Skeletal muscle tissue (tissue), 4 donors: ENCODE results near the gene NKX2-1. TPM values are rescaled to one million over a fixed set of nuclear protein-coding genes. Genes with fewer than 3 reads are reported as not detected.
A peak's percentile ranks its signal among the peaks of the same experiment; 100 is the strongest.

ENCODE experiments used
- H3K27ac ChIP-seq: one replicate; pipeline ENCODE4 v1.7.0; 2013; ENCODE audit warnings: mild to moderate bottlenecking, low read depth, low read length, inconsistent platforms
- H3K27me3 ChIP-seq, 3 donors: one replicate each; pipeline ENCODE4 v1.7.0; 2013; ENCODE audit warnings: low read length in 3 of 3; ENCODE audit not compliant: control insufficient read depth in 3 of 3, insufficient read depth in 3 of 3
- H3K36me3 ChIP-seq, 3 donors: one replicate each; pipeline ENCODE4 v1.7.0; 2013; ENCODE audit warnings: low read length in 3 of 3; ENCODE audit not compliant: control insufficient read depth in 3 of 3, insufficient read depth in 3 of 3
- H3K4me1 ChIP-seq, 3 donors: one replicate each; pipeline ENCODE4 v1.7.0; 2013; ENCODE audit warnings: low read length in 3 of 3, mild to moderate bottlenecking in 3 of 3; ENCODE audit not compliant: control insufficient read depth in 3 of 3, insufficient read depth in 3 of 3
- H3K4me3 ChIP-seq, 3 donors: one replicate each; pipeline ENCODE4 v1.7.0; 2013; ENCODE audit warnings: low read length in 3 of 3
- H3K9ac ChIP-seq, 3 donors: one replicate each; pipeline ENCODE4 v1.7.0; 2013; ENCODE audit warnings: low read length in 3 of 3, mild to moderate bottlenecking in 3 of 3, moderate library complexity in 2 of 3, low read depth in 1 of 3
- H3K9me3 ChIP-seq, 3 donors: one replicate each; pipeline ENCODE4 v1.7.0; 2013; ENCODE audit warnings: low read length in 3 of 3; ENCODE audit not compliant: control insufficient read depth in 3 of 3
- total RNA-seq: library from RNA; depleted of rRNA; stranded (reverse); fragments of >200 nt; gene quantifications from one replicate; pipeline ENCODE4 v1.2.3, GENCODE V29; 2014
- donor health status: Osteomylitis.

The NKX2-1 gene
- total RNA-seq, 1 donor from 2014 or later = not detected

GRCh38 chr14:36517242-36518030 lies 2.6 kb downstream of the NKX2-1 start:
- Histone ChIP-seq H3K27ac (no peak overlapping the region), H3K36me3 (no peaks in the 10 kb centered on the region), H3K4me1 (peaks cover 11 to 38% (median 19%) of the 10 kb centered on the region in 3 donors), H3K4me3 (peak overlapping the region in 2 of 3 donors; percentile 6 to 46), H3K9ac (no peak overlapping the region), H3K9me3 (no peaks in the 10 kb centered on the region), H3K27me3 (peaks cover 95 to 97% (median 95%) of the 10 kb centered on the region in 3 donors)

GRCh38 chr14:36516719-36517241 lies 3.3 kb downstream of the NKX2-1 start:
- peaks cover 11 to 34% (median 17%) of the 10 kb centered on the region in 3 donors for H3K4me1 ChIP-seq
- H3K9me3 ChIP-seq = no peaks in the 10 kb centered on the region
- no peak overlapping the region for H3K9ac ChIP-seq
- H3K27ac ChIP-seq = no peak overlapping the region
- H3K36me3 ChIP-seq = no peaks in the 10 kb centered on the region
- peaks cover 95 to 97% (median 95%) of the 10 kb centered on the region in 3 donors for H3K27me3 ChIP-seq
- peak overlapping the region in 1 of 3 donors; percentile 46 for H3K4me3 ChIP-seq

- H3K9ac ChIP-seq = no peak overlapping the region
- no peaks in the 10 kb centered on the region for H3K9me3 ChIP-seq
- H3K36me3 ChIP-seq = no peaks in the 10 kb centered on the region
- H3K27ac ChIP-seq = no peak overlapping the region
- H3K27me3 ChIP-seq = peaks cover 90 to 92% (median 91%) of the 10 kb centered on the region in 3 donors
- H3K4me3 ChIP-seq = no peak overlapping the region
- peaks cover 11 to 28% (median 16%) of the 10 kb centered on the region in 3 donors for H3K4me1 ChIP-seq
These were observed 3.9 kb downstream of the NKX2-1 start for GRCh38 chr14:36515896-36516718.

GRCh38 chr14:36515105-36515593 lies 4.9 kb downstream of the NKX2-1 start:
- Histone ChIP-seq H3K4me1 (peaks cover 6 to 20% (median 9%) of the 10 kb centered on the region in 3 donors), H3K9me3 (no peaks in the 10 kb centered on the region), H3K27ac (no peak overlapping the region), H3K4me3 (no peak overlapping the region), H3K36me3 (no peaks in the 10 kb centered on the region), H3K27me3 (peaks cover 91 to 93% (median 92%) of the 10 kb centered on the region in 3 donors), H3K9ac (no peak overlapping the region)

GRCh38 chr14:36514278-36515104 lies 5.5 kb downstream of the NKX2-1 start:
- Histone ChIP-seq H3K4me3 (no peak overlapping the region), H3K27me3 (peaks cover 93% of the 10 kb centered on the region in 3 donors), H3K9me3 (no peaks in the 10 kb centered on the region), H3K4me1 (peaks cover 5 to 14% (median 6%) of the 10 kb centered on the region in 3 donors), H3K27ac (no peak overlapping the region), H3K36me3 (no peaks in the 10 kb centered on the region), H3K9ac (no peak overlapping the region)

GRCh38 chr14:36513451-36514277 lies 6.4 kb downstream of the NKX2-1 start:
- Histone ChIP-seq H3K4me3 (no peak overlapping the region), H3K9ac (no peak overlapping the region), H3K36me3 (no peaks in the 10 kb centered on the region), H3K9me3 (no peaks in the 10 kb centered on the region), H3K27me3 (peaks cover 93% of the 10 kb centered on the region in 3 donors), H3K27ac (no peak overlapping the region), H3K4me1 (peaks cover 0 to 6% (median 0%) of the 10 kb centered on the region in 3 donors)

GRCh38 chr14:36513012-36513420 lies 7.0 kb downstream of the NKX2-1 start:
- Histone ChIP-seq H3K9ac (no peak overlapping the region), H3K4me1 (peaks cover 0 to 3% (median 0%) of the 10 kb centered on the region in 3 donors), H3K27ac (no peak overlapping the region), H3K9me3 (no peaks in the 10 kb centered on the region), H3K4me3 (no peak overlapping the region), H3K36me3 (no peaks in the 10 kb centered on the region), H3K27me3 (peaks cover 89 to 92% (median 90%) of the 10 kb centered on the region in 3 donors)

GRCh38 chr14:36512585-36513003 lies 7.4 kb downstream of the NKX2-1 start:
- peaks cover 85 to 92% (median 86%) of the 10 kb centered on the region in 3 donors for H3K27me3 ChIP-seq
- no peak overlapping the region for H3K27ac ChIP-seq
- H3K36me3 ChIP-seq = no peaks in the 10 kb centered on the region
- H3K9me3 ChIP-seq = no peaks in the 10 kb centered on the region
- no peak overlapping the region for H3K4me3 ChIP-seq
- H3K9ac ChIP-seq = no peak overlapping the region
- H3K4me1 ChIP-seq = peaks cover 0 to under 1% (median 0%) of the 10 kb centered on the region in 3 donors
